Fibroblast of lung (primary cell): ENCODE measurements around the gene LAMP5.

ENCODE experiments used
- CTCF ChIP-seq, 2 donors: IDR thresholded peaks in 1 of 2; conservative IDR thresholded peaks in 1 of 2; 1 replicate in 1 of 2; 2 replicates in 1 of 2; pipeline ENCODE4 v1.5.1; 2011 to 2012; ENCODE audit warnings: low read length in 2 of 2, control low read depth in 1 of 2, inconsistent platforms in 1 of 2, low read depth in 1 of 2, mild to moderate bottlenecking in 1 of 2
- EZH2 ChIP-seq: IDR thresholded peaks from 2 replicates; pipeline ENCODE4 v1.5.1; 2012; ENCODE audit warnings: low read length, control low read depth, mild to moderate bottlenecking; ENCODE audit errors: missing control alignments

GRCh38 chr20:9506280-9506821, 8.0 kb upstream of the LAMP5 start:
- TF ChIP-seq CTCF (conservative IDR thresholded peaks at IDR 0.05 in 1 of 2, IDR thresholded peaks at IDR 0.05 in 1 of 2; ENCODE audit: low read depth in 1 of 2, low read length in 2 of 2): no peak
- no peak for TF ChIP-seq EZH2
